Stimulated activated CD4-positive, alpha-beta T cell treated with anti-CD3 and anti-CD28 coated beads, Interleukin-1b, Interleukin-23, amount 100 ng/mL, for 4 hours (primary cell): Measurements from ENCODE around the gene CCDC86.

Experiments
- DNase-seq, 2 donors: peaks; one replicate each; pipeline ENCODE4 v3.0.0-alpha.2; 2020; ENCODE audit warnings: low read depth in 2 of 2

Gene CCDC86

DNA sequence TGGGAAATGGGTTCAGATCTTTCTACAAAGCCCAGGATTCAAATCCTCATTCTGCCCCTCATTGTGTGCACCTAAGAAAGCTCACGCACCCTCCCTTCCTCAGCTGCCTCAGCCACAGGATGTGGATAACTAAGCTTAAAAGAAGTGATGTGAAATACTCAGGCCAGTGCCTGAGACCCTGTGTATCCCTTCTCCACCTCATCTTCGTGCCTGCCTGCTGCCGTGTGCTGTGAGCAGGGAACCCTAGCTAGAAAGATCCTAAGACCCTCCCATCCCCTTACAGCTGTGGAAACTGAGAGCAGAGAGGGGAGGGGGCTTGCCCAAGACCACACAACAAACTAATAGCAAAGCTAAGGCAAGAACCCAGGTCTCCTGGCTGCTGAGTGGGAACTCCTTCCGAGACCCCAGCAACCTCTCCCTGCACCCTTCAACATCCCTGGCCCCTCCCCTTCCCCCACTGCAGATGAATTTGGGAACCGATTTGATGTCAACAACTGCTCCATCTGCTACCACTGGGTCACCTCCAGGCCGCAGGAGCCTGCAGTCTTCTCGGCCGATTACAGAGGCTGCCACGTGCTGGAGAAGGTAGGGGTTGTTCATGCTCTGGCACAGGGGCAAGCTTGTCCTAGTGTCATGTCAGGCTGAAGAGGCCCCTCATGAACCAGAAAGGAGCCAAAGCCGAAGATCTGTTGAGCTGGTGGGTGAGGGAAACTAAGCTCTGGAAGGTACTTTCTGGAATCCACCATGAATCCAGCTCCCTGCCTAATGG is 27.0 kb downstream of the CCDC86 start:
- DNase-seq: no peak

DNA sequence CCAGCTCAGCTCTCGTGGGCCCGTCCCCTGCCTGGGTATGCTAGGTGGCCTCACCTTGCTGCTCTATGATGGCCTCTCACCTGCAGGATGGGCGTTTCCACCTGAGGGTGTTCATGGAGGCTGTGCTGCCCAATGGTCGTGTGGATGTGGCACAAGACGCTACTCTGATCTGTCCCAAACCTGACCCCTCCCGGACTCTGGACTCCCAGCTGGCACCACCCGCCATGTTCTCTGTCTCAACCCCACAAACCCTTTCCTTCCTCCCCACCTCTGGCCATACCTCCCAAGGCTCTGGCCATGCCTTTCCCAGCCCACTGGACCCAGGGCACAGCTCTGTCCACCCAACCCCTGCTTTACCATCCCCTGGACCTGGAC is 27.5 kb downstream of the CCDC86 start:
- DNase-seq: no peak

DNA sequence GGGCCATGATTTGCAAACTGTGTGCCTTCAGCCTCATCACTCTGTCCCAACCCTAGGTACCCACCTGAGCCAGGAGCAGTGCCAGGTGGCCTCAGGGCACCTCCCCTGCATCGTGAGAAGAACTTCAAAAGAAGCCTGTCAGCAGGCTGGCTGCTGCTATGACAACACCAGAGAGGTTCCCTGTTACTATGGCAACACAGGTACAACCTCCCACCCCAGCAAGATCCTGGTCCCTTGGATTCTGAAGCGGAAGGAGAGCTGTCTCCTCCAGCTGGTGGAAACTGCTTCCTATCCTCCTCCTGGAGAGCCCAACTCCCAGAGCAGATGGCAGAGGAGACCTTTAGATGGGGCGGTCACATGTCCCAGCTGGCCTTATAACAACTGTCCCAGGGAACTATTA is 28.4 kb downstream of the CCDC86 start:
- DNase-seq: no peak

DNA sequence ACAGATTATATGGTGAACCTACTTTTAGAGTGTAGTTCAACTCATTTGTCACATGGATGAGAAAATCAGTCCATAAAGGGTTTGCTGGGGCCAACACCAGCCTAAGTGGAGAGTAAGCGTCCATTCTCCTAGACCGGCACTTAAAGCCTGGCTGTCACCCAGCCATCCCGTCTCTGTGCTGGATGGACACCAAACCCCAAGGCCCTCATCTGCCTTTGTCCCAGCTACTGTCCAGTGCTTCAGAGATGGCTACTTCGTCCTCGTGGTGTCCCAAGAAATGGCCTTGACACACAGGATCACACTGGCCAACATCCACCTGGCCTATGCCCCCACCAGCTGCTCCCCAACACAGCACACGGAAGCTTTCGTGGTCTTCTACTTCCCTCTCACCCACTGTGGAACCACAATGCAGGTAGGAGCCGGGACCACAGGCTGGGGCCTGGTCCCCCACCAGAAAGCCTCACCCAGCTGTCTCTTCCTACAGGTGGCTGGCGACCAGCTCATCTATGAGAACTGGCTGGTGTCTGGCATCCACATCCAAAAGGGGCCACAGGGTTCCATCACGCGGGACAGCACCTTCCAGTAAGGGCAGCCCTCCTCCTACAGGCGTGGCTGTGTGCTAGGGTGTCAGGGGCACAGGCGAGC is 28.9 kb downstream of the CCDC86 start:
- DNase-seq: no peak

DNA sequence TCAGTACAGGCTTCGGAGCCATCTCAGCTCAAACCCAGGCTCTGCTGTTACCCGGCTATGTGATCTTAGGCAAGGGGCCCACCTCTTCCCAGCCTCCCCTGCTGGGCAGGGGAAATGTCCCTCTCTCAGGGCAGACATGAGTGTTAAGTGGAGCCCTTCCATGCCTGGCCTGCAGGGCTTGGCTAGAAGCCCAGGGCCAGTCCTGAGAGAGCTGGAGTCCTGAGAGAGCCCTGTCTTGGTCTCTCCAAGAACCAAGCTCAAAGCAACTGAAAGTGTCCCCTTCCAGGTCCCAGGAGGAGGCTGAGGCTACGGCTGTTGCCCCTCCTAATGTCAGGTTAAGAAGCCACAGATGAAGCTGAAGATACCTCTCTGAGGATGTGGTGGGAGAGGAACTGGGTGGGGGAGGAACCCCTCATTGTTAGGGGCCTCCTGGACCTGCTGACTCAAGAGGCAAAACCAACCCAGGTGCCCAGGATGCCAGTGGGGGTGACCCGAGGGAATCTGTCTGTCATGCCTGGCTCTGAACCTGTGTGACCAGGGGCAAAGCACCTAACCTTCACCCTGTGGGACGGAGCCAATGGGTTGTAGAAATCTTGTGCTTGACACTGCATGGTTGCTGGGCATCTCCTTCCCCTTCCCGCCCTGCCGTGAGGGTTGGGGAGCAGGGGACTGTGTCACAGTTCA is 29.6 kb downstream of the CCDC86 start:
- DNase-seq: no peak

DNA sequence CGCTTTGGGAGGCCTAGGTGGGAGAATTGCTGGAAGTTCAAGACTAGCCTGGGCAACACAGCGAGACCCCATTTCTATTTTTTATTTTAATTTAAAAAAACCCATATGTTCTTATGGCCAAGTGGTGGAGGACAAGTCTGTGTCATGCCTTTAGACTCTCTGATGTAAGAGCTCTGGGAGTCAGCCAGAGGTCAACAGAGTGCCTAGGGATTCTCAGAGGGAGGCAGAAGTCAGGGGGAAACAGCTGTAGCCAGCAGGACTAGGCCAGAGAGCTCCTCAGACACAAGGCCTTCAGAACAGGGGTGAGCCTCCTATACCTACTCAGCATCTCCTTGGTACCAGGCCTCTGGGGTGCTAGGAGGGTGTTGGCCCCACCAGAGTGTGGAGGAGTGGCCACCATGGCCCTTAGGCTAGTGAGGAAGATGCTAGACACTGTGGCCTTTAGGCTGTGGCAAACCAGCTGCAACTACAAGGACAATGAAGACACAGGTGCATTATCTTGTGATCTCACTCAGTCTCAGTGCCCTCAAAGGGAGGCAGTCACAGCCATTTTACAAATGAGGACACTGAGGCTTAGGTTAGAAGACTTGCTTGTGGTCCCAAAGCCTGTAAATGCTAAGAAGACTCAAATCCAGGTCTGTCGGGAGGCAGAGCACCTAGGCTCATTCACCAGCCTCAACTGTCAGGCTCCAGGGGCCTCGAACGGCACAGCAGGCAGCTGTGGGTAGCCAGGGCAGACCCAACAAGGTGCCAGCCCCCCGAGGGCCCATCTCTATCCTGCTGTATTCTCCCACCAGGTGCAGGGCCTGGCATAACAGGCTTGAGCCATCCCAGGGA is 30.4 kb downstream of the CCDC86 start:
- DNase-seq: no peak

DNA sequence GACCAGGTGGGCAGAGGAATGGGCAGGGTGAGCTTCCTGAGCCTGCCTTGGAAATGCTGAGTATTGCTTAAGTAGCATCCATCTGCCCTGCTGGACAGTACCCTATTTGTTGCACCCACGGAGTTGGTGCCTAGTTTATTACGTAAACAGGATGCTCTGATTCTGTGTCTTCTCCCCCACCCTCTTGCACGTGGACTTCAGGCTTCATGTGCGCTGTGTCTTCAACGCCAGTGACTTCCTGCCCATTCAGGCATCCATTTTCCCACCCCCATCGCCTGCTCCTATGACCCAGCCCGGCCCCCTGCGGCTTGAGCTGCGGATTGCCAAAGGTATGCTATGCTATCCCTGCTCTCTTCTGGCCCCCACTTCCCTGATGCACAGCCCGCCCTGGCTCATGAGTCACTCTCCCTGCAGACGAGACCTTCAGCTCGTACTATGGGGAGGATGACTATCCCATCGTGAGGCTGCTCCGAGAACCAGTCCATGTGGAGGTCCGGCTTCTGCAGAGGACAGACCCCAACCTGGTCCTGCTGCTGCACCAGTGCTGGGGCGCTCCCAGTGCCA is 31.1 kb downstream of the CCDC86 start:
- DNase-seq: no peak

DNA sequence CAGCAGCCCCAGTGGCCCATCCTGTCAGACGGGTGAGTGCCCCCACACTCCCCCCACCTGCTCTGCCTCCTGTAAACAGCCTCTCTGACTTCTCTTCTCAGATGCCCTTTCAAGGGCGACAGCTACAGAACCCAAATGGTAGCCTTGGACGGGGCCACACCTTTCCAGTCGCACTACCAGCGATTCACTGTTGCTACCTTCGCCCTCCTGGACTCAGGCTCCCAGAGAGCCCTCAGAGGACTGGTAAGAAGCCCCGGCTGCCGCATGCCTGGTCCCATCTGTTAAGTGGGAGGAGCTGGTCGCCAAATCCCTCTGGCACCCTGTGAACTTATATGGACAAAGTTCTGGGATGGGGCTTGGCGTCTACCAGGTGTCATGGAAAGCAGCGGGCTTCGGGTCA is 31.6 kb downstream of the CCDC86 start:
- no peak for DNase-seq

DNA sequence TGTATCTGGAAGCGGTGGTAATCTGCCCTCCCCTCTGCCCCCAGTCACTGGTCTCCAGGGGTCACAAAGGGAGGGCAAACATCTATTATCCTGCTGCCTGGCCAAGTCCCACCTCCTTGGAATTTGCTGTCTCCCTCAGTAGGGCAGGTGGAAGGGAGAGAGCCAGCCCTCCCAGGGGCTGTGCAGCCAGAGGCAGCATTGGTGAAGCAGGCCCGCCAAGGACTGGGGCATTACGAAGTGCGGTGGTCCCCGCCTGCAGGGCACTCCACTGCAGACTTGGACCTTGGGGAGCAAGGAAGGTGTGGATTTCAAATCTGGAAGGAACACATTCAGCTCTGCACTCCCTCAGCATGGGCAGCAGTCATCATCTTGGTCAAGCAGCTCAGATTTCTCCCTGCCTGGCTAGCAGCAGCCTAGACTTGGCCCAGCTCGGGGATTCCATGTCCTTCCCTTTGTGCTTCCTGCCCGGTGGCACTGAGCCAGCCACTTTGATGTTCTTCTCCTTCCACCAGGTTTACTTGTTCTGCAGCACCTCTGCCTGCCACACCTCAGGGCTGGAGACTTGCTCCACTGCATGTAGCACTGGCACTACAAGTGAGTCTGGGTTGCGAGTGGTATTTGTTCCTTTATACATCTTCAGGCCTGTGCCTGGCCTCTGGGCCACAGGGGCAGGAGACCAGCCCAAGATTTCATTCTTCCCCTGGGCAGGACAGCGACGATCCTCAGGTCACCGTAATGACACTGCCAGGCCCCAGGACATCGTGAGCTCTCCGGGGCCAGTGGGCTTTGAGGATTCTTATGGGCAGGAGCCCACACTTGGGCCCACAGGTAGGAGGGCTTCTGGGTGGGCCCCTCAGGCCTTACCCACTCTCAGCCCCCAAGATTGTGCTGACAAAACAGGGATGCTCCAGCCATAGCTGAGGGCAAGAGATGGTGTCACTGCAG is 32.8 kb downstream of the CCDC86 start:
- no peak for DNase-seq

DNA sequence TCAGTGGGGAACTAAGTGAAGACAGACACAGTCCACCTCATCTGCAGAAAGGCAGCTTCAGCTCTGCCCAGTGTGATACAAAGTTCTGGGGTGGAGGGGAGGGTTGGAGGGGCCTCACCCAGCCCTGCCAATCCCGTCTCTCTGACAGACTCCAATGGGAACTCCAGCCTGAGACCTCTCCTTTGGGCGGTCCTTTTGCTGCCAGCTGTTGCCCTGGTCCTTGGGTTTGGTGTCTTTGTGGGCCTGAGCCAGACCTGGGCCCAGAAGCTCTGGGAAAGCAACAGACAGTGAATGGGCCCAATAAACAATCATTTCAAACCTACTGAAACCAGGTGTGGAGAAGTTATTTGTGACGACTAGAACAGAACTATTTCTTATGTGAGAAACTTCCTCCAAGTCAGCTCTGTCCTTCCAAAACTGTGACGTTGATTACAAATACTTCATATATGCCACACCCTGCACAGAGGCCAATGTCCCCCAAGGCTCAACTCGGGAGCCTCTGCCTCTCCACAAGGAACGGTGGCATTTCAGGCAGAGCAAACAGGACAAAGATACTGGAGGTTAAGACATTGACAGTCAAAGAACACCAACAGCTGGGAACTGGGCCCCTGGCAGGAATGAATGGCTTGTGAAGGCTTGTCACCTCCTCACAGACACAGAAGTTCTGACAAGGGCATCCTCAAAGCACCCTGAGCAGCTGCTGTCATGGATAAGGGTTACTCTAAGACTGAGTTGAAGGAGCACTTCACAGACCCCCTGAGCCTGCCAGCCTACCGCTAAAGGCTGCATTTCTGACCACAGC is 33.7 kb downstream of the CCDC86 start:
- no peak for DNase-seq

DNA sequence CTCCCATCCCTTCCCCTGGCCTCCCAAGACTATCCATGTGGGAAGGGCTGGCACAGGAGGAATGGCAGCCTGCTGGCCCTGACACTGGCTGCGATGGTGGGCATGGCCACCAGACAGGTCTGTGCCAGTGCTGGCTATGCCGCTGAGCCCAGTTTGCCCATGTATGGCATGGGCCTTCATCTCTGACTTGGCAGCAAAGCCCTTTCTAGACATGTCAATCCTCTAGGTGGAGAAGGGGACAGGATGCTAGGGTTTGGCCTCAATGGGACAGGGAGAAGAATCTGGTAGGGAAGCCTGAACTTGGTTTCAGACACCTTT is 34.2 kb downstream of the CCDC86 start:
- DNase-seq: no peak

DNA sequence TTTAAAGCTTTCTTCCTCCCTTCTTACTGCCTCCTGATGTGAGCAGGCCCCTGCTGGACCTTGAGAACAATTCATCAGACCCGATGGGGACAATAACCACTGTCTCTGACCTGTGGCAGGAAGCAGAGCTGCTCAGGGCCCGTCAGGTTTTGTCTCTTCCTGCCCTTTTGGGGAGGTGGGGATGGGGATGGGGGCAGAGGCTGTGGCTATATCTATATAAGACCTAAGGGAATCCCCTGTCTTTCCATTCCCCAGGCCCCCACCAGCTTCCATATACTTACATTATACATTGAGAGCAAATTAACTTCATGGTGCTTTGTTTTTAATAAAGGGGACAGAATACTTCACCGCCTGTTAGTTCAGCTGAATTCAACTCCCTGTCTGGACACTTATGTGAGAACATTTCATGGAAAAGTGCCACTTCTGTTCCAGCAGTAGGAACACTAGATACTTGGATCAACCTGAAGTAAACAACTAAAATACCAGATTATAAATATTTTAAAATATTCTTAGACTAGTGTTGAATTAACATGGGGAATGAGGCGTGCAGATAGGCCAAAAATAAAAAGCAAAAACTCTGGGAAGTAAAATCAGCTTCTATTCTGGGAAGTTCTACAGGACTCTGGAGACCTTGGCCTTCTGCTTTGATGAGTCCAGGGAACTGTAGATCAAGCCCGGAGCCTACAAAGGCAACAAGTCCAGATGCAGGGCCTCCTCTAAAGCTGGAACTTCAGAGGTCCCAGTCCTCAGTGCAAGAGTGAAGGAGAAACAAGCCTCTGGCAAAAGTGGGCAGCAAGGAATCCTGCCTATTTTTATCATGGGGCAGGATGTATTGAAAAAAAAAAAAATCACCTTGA is 36.6 kb downstream of the CCDC86 start:
- DNase-seq: no peak

DNA sequence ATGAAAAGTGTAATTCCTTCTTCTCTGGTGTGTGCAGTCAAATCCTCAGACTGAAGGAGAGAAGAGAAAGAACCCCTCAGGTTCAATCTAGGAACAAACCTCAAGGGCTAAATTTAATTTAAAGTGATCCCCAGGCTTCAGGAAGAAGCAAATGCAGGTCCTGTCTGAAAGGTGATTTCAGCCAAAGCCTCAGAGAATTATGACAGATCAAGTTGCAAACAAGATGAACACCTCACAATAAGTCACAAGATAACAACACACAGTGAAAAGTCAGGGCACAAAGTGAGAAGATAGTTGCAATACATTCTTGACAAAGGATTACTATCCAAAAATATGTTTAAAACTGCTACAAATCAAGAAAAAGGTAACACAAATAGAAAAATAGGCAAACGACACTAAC is 37.2 kb downstream of the CCDC86 start:
- no peak for DNase-seq

DNA sequence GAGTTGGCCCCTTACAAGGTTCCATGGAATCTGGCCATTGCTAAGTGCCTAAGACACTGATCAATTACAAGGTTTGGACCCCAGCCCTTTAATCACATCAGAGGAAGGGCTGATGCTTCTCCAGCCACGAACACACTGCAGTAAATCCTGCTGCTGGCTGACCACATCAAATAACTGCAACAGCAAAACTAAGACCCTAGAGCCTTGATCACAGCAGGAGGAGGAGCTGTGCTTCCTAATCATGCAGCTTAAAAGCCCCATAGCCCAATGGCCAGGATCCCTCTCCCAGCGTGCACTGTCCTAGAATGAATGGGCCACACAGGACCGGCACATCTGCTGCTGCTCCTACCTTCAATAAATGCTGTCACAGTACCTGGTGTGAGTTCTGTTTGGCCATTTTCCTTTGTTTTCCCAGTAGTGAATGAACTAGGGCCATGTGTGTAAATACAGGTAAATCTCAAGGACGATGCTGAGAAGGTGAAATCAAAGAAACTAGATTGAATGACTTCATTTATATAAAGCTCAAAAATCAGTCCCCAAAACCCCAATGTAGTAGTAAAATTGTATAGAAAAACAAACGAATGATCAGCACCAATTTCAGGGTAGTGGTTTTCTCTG is 38.2 kb downstream of the CCDC86 start:
- no peak for DNase-seq

DNA sequence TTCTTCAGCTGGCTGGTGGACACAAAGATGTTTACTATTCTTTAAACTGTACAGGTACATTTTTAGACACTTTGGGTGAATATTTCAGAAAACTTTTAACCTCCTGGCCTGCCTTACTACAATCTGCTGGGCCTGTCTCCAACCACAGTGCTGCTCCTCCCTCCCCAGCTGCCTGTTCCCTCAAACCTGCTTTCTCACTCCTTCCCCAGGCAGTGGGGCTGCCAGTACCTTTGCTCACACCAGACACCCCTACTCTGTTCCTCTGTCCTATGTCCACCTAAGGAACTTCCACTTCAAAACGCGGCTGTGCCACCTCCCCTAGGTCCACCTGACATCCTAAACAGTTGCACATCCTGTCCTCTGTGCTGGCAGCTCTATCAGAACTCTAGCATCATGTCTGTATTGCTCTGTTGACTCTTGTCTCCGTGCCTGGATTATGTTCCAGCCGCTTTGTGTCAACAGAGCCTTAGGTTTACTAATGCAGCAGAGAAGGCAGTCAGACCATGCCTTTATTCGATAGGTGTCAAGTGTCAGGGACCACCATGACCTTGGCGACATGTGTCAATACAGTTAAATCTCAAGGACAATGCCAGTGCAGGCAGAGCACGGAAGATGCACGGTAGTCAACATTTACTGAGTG is 38.9 kb downstream of the CCDC86 start:
- no peak for DNase-seq

DNA sequence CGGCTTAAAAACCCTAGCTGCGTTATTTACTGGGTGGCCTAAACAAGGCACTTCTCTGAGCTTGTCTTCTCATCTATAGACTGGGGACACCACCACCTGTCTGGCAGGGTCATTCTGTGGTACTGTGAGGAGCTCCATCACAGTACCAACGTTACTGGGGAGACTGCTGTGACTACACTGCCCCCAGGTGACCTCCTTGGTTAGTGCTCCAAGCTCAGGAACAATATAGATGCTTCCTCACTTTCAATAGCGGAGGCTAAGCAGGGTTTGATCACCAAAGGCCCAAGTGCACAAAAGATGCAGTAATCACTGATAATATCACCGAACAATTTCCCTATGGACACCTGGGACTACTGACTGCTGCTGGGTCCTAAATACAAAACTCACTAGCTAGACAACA is 45.6 kb downstream of the CCDC86 start:
- DNase-seq: peak in 1 of 2 donors; percentile 16

DNA sequence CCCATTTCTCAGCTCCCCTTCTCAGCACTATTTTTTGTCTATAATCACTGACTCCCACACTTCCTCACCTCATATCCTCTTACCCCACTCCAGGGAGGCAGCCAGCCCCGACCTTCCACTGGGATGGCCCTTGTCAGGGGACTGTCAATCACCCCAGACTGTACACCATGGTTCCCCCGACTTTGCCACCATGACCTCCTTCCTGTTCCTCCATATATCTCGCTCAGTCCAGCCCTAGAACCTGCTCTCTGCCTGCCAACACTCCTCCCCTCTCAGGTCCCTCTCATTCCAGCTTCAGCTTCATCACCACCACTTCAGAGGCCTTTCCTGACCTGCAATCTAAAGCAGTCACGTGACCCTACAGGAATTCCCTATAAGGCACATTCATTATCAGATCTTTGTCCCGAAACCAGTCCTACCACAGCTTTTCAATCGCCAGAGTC is 48.0 kb downstream of the CCDC86 start:
- no peak for DNase-seq

DNA sequence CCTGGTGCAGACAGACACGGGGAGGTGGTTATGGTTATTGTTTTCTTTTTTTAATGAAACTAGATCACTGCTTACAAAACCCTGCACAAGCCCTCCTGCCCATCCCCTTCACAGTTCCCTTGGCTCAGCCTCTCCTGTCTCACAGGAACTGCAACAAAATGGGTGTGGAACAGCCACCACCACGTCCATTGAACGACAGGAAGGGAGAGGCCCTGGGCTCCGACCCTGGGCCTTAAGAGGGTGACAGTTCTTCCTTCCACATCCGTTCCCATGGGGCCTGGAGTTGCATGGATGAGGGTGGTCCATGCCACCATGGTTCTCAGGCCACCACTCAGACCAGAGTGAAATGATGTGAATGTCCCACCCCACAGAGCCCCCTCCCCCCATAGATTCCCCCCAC is 48.8 kb downstream of the CCDC86 start:
- DNase-seq: no peak
